KMS-11 (cell line): ENCODE results near the gene IQCF6.
"Not testable (repeated sequence)": the region's sequence is repeated elsewhere in the genome, so short reads cannot be mapped to it uniquely, and the experiment has no call there.

Experiments
- H2AFZ ChIP-seq: fragments of 200-600 bp; sonication (generic); 2 replicates; pipeline ENCODE4 v1.6.1; 2016; ENCODE audit warnings: antibody characterized with exemption, mixed run types, low read depth
- H3K27ac ChIP-seq: fragments of 200-600 bp; sonication (generic); 2 replicates; pipeline ENCODE4 v1.6.1; 2016; ENCODE audit warnings: mild to moderate bottlenecking, mixed run types
- H3K27me3 ChIP-seq: fragments of 200-600 bp; sonication (generic); 2 replicates; pipeline ENCODE4 v1.6.1; 2017; ENCODE audit warnings: mild to moderate bottlenecking, low read depth, mixed run types, moderate library complexity; ENCODE audit not compliant: insufficient read depth
- H3K36me3 ChIP-seq: fragments of 200-600 bp; sonication (generic); 2 replicates; pipeline ENCODE4 v1.6.1; 2017; ENCODE audit warnings: mild to moderate bottlenecking, mixed run types; ENCODE audit not compliant: insufficient read depth
- H3K4me1 ChIP-seq: fragments of 200-600 bp; sonication (generic); 2 replicates; pipeline ENCODE4 v1.6.1; 2016; ENCODE audit warnings: mild to moderate bottlenecking, low read depth, mixed run types; ENCODE audit not compliant: poor library complexity, severe bottlenecking
- H3K4me2 ChIP-seq: fragments of 200-600 bp; sonication (generic); 2 replicates; pipeline ENCODE4 v1.7.0; 2016; ENCODE audit warnings: mild to moderate bottlenecking, mixed run types
- H3K4me3 ChIP-seq: fragments of 200-600 bp; sonication (generic); IDR thresholded peaks from 2 replicates; pipeline ENCODE4 v1.6.1; 2017; ENCODE audit warnings: low read depth, low read length, mixed read lengths; ENCODE audit not compliant: insufficient read depth
- H3K79me2 ChIP-seq: fragments of 200-600 bp; sonication (generic); 2 replicates; pipeline ENCODE4 v1.6.1; 2016; ENCODE audit warnings: low read depth, mixed run types; ENCODE audit not compliant: insufficient read depth
- H3K9ac ChIP-seq: fragments of 200-600 bp; sonication (generic); 2 replicates; pipeline ENCODE4 v1.6.1; 2016; ENCODE audit warnings: mild to moderate bottlenecking, mixed run types
- H4K20me1 ChIP-seq: fragments of 200-600 bp; sonication (generic); 2 replicates; pipeline ENCODE4 v1.6.1; 2016; ENCODE audit warnings: mild to moderate bottlenecking, mixed run types; ENCODE audit not compliant: insufficient read depth
- CTCF ChIP-seq: fragments of 200-600 bp; sonication (generic); conservative IDR thresholded peaks from 2 replicates; pipeline ENCODE4 v1.6.1; 2017; ENCODE audit warnings: low read depth, mild to moderate bottlenecking, antibody characterized with exemption, low read length, moderate library complexity, mixed read lengths

Gene IQCF6

DNA sequence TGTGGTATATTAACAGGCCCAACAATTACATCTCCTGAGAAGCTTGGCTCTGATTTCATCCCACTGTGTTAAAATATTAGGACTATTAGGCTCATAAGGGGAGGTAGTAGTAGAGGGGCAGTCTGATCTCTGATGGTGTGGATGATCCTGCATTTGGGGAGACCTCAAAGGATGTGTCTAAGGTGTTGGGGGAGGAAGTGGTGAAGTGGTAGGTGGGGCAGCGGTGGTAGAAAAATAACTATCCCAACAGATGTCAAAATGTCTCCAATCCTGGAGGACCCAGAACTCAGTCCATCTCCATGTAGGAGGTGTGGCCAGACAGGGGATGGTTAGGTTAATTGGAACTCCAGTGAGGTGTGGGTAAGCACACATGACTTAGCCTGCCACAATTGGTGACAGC is 10.4 kb upstream of the IQCF6 start:
- Histone ChIP-seq H3K4me1 (peaks cover 74% of the 10 kb centered on the region), H3K4me3 (no peak overlapping the region), H4K20me1 (no peaks in the 10 kb centered on the region), H3K4me2 (peak overlapping the region; percentile 13; the same call in 1 of the 2 replicates), H2AFZ (no peak overlapping the region), H3K9ac (no peak overlapping the region), H3K27ac (no peak overlapping the region), H3K27me3 (no peaks in the 10 kb centered on the region), H3K79me2 (no peaks in the 10 kb centered on the region), H3K36me3 (no peaks in the 10 kb centered on the region)
- TF ChIP-seq CTCF: no peak

- H2AFZ ChIP-seq, H3K27ac ChIP-seq, H3K9ac ChIP-seq, H3K79me2 ChIP-seq, H4K20me1 ChIP-seq, H3K4me3 ChIP-seq, H3K27me3 ChIP-seq, H3K4me2 ChIP-seq, H3K36me3 ChIP-seq: not testable (repeated sequence)
- H3K4me1 ChIP-seq: peaks cover 58% of the 10 kb centered on the region
Measured at GRCh38 chr3:51787576-51787975, 8.5 kb upstream of the IQCF6 start.

- peaks cover 45% of the 10 kb centered on the region for H3K4me1 ChIP-seq
- no peak overlapping the region for H3K27ac ChIP-seq
- no peak overlapping the region for H3K9ac ChIP-seq
- H3K27me3 ChIP-seq: no peaks in the 10 kb centered on the region
- no peaks in the 10 kb centered on the region for H3K79me2 ChIP-seq
- no peak overlapping the region for H3K4me3 ChIP-seq
- H3K36me3 ChIP-seq: no peaks in the 10 kb centered on the region
- no peak for TF ChIP-seq CTCF
- H4K20me1 ChIP-seq: no peaks in the 10 kb centered on the region
- no peak overlapping the region for H2AFZ ChIP-seq
- H3K4me2 ChIP-seq: no peak overlapping the region
Measured at GRCh38 chr3:51786267-51786666, 7.2 kb upstream of the IQCF6 start.

GRCh38 chr3:51778554-51778953 is 483 bp downstream of the IQCF6 start:
- Histone ChIP-seq H3K9ac (no peak overlapping the region), H3K4me2 (no peak overlapping the region), H4K20me1 (no peaks in the 10 kb centered on the region), H3K36me3 (no peaks in the 10 kb centered on the region), H3K4me1 (no peaks in the 10 kb centered on the region), H3K79me2 (no peaks in the 10 kb centered on the region), H2AFZ (no peak overlapping the region), H3K4me3 (no peak overlapping the region), H3K27me3 (no peaks in the 10 kb centered on the region), H3K27ac (no peak overlapping the region)
- no peak for TF ChIP-seq CTCF

- TF ChIP-seq CTCF: no peak
- H3K27ac ChIP-seq: no peak overlapping the region
- no peak overlapping the region for H3K4me2 ChIP-seq
- no peaks in the 10 kb centered on the region for H3K4me1 ChIP-seq
- H3K27me3 ChIP-seq: no peaks in the 10 kb centered on the region
- no peak overlapping the region for H2AFZ ChIP-seq
- H3K4me3 ChIP-seq: no peak overlapping the region
- no peaks in the 10 kb centered on the region for H3K36me3 ChIP-seq
- H3K9ac ChIP-seq: no peak overlapping the region
- no peaks in the 10 kb centered on the region for H3K79me2 ChIP-seq
- H4K20me1 ChIP-seq: no peaks in the 10 kb centered on the region
Measured at GRCh38 chr3:51777985-51778384, 1.1 kb downstream of the IQCF6 start.
